ENCODE results near the gene STX10. TPM values are rescaled to one million over a fixed set of nuclear protein-coding genes. Genes with fewer than 3 reads are reported as not detected.

The STX10 gene
- total and polyA plus RNA-seq, 9 of the 15 experiments (the other 6 are each of a cell fraction or from before 2014, with no cell fraction given), result 0.51 to 66.3 (median 31.0) TPM

DNA sequence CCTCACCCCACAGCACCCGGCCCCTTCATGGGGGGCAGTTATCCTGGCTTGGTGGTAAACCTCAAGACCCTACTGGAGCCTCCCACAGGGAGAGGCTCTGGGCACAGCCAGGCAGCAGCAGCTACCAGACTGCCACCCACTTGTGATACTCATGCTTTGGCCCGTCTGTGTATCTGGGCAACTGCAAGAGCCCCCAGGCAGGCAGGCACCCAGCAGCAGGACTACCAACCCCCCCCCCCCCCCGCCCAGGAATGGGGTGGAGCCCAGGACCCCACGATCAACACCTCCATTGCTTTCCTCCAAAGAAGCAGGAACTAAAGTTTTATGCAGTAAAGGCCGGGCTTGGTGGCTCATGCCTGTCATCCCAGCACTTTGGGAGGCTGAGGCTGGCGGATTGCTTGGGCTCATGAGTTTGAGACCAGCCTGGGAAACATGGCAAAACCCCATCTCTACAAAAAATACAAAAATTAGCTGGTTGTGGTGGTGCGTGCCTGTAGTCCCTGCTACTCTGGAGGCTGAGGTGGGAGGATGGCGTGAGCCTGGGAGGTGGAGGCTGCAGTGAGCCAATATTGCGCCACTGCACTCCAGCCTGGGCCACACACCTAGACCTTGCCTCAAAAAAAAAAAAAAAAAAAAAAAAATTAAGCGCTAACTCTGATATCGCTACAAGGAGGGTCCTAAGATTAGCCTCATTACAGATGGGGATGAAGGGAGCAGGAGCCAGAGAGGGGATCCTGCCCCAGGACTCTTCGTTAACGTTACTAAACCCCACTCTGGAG lies 46.4 kb downstream of the STX10 start (continued):
- 0 out of 2 replicates have a peak, but pooled peaks have one; percentile 21 for TF ChIP-seq SMARCA4 (IDR thresholded peaks at IDR 0.05)
- TF ChIP-seq THRAP3 (IDR thresholded peaks at IDR 0.05; ENCODE audit: borderline replicate concordance), result 0 out of 2 replicates have a peak, but pooled peaks have one; percentile 62
- TF ChIP-seq PTBP1 (IDR thresholded peaks at IDR 0.05; ENCODE audit: low read depth, low read length), result no peak
- TF ChIP-seq PKNOX1 (IDR thresholded peaks at IDR 0.05), result no peak
- peak; percentile 50 for TF ChIP-seq ZNF384 (IDR thresholded peaks at IDR 0.05; ENCODE audit: low read depth, low read length)
- no peak for TF ChIP-seq MNT (conservative IDR thresholded peaks at IDR 0.05)
- TF ChIP-seq ZEB2 (IDR thresholded peaks at IDR 0.05), result no peak
- no peak for TF ChIP-seq WHSC1 (IDR thresholded peaks at IDR 0.05; ENCODE audit: low read length)
- no peak for TF ChIP-seq ARHGAP35 (IDR thresholded peaks at IDR 0.05; ENCODE audit: partially characterized antibody)
- TF ChIP-seq ZNF318 (IDR thresholded peaks at IDR 0.05; ENCODE audit: borderline replicate concordance in 1 of 2, low read depth in 1 of 2), result 0 out of 4 replicates have a peak, but pooled peaks of 1 of the 2 experiments have one; percentile 20
- no peak for TF ChIP-seq CEBPZ (IDR thresholded peaks at IDR 0.05; ENCODE audit: borderline replicate concordance, low read depth, low read length)
- peak; percentile 82 for TF ChIP-seq CEBPB (tag; IDR thresholded peaks at IDR 0.05)
- TF ChIP-seq EZH2 (IDR thresholded peaks at IDR 0.05; ENCODE audit: borderline replicate concordance, low read depth, low read length), result no peak

Data from K562 (cell line).